SK-N-SH (cell line): ENCODE data around the gene BRME1. TPM values are rescaled to one million over a fixed set of nuclear protein-coding genes. Genes with fewer than 3 reads are reported as not detected.

ENCODE experiments used
- CTCF ChIA-PET: fragments of 300-600, 350-600 bp; formaldehyde crosslinking; extraction: SDS; loops from one replicate; lab custom pipeline; 2021; lab: Yijun Ruan, JAX
- POLR2A ChIA-PET: fragments of 350-600 bp; sonication (Branson Sonifier 250); formaldehyde crosslinking; extraction: SDS; loops from one replicate; lab custom pipeline; 2020; ENCODE audit warnings: antibody characterized with exemption, inconsistent platforms; lab: Yijun Ruan, JAX
- DNase-seq: peaks from one replicate; pipeline ENCODE4 v3.0.0; 2012
- H2AFZ ChIP-seq: fragments of 200-600 bp; sonication (generic); 2 replicates; pipeline ENCODE4 v1.8.1; 2016; ENCODE audit warnings: antibody characterized with exemption, mild to moderate bottlenecking, low read depth
- H3F3A ChIP-seq: fragments of 200-600 bp; sonication (generic); replicated peaks from 2 replicates; pipeline ENCODE3; 2016; ENCODE audit warnings: antibody characterized with exemption, mild to moderate bottlenecking; ENCODE audit not compliant: insufficient read depth
- H3K27ac ChIP-seq, 2 experiments: fragments of 200-500 bp in 1 of 2; fragments of 200-600 bp in 1 of 2; sonication (Bioruptor generic) in 1 of 2; sonication (generic), shearing (Covaris generic) in 1 of 2; 2 replicates each; pipeline versions ENCODE4 v1.5.1 to v1.6.1; 2014 to 2016; ENCODE audit warnings: low read depth in 2 of 2, inconsistent platforms in 1 of 2, low read length in 1 of 2, mild to moderate bottlenecking in 1 of 2, mixed read lengths in 1 of 2
- H3K27me3 ChIP-seq: fragments of 200-600 bp; sonication (generic), shearing (Covaris generic); 2 replicates; pipeline ENCODE4 v1.6.1; 2016; ENCODE audit warnings: mixed run types; ENCODE audit not compliant: insufficient read depth
- H3K36me3 ChIP-seq, 2 experiments: fragments of 200-500 bp in 1 of 2; fragments of 200-600 bp in 1 of 2; sonication (Bioruptor generic) in 1 of 2; sonication (generic) in 1 of 2; replicated peaks in 1 of 2; 2 replicates each; pipeline versions ENCODE3 to v1.5.1; 2014 to 2016; ENCODE audit warnings: low read length in 1 of 2, mild to moderate bottlenecking in 1 of 2; ENCODE audit not compliant: insufficient read depth in 2 of 2, control insufficient read depth in 1 of 2
- H3K4me1 ChIP-seq, 2 experiments: fragments of 200-500 bp in 1 of 2; fragments of 200-600 bp in 1 of 2; sonication (Bioruptor generic) in 1 of 2; sonication (generic), shearing (Covaris generic) in 1 of 2; 2 replicates each; pipeline versions ENCODE4 v1.5.1 to v1.6.1; 2014 to 2016; ENCODE audit warnings: low read depth in 1 of 2, low read length in 1 of 2, mixed run types in 1 of 2; ENCODE audit not compliant: insufficient read depth in 2 of 2, control insufficient read depth in 1 of 2
- H3K4me2 ChIP-seq: fragments of 200-600 bp; sonication (generic), shearing (Covaris generic); 2 replicates; pipeline ENCODE4 v1.6.1; 2017; ENCODE audit warnings: mixed run types
- H3K4me3 ChIP-seq, 2 experiments: fragments of 200-500 bp in 1 of 2; fragments of 200-600 bp in 1 of 2; sonication (Bioruptor generic) in 1 of 2; sonication (generic), shearing (Covaris generic) in 1 of 2; 2 replicates each; pipeline versions ENCODE4 v1.5.1 to v1.8.1; 2014 to 2016; ENCODE audit warnings: low read depth in 2 of 2, inconsistent platforms in 1 of 2, low read length in 1 of 2, mild to moderate bottlenecking in 1 of 2, mixed read lengths in 1 of 2, moderate library complexity in 1 of 2
- H3K79me2 ChIP-seq: fragments of 200-600 bp; sonication (generic); 2 replicates; pipeline ENCODE4 v1.8.1; 2017; ENCODE audit warnings: mild to moderate bottlenecking; ENCODE audit not compliant: insufficient read depth
- H3K9ac ChIP-seq: fragments of 200-600 bp; sonication (generic); 2 replicates; pipeline ENCODE4 v1.6.1; 2017; ENCODE audit warnings: mixed run types
- H3K9me2 ChIP-seq: fragments of 200-600 bp; sonication (generic); 2 replicates; pipeline ENCODE4 v1.6.1; 2017; ENCODE audit warnings: mixed run types
- H3K9me3 ChIP-seq: fragments of 200-600 bp; sonication (generic); 2 replicates; pipeline ENCODE4 v1.6.1; 2017; ENCODE audit warnings: mixed run types, mild to moderate bottlenecking, moderate library complexity
- H4K20me1 ChIP-seq: fragments of 200-600 bp; sonication (generic); 2 replicates; pipeline ENCODE4 v1.6.1; 2017; ENCODE audit warnings: mild to moderate bottlenecking, mixed run types; ENCODE audit not compliant: insufficient read depth
- CHD2 ChIP-seq: fragments of 150-350 bp; IDR thresholded peaks from 2 replicates; pipeline ENCODE4 v1.6.1; 2018; ENCODE audit warnings: low read length; ENCODE audit not compliant: partially characterized antibody
- CTCF ChIP-seq: fragments of 200-600 bp; sonication (generic); IDR thresholded peaks from 2 replicates; pipeline ENCODE4 v1.6.1; 2017; ENCODE audit warnings: antibody characterized with exemption, mild to moderate bottlenecking, moderate library complexity
- GABPA ChIP-seq: IDR thresholded peaks from 2 replicates; pipeline ENCODE4 v1.4.0; 2012; ENCODE audit warnings: low read depth, mild to moderate bottlenecking
- IRF3 ChIP-seq: fragments of 150-350 bp; IDR thresholded peaks from 2 replicates; pipeline ENCODE4 v1.6.1; 2016; ENCODE audit warnings: mild to moderate bottlenecking, low read depth, low read length
- YY1 ChIP-seq: IDR thresholded peaks from 2 replicates; pipeline ENCODE4 v1.4.0; 2012; ENCODE audit warnings: low read depth, mild to moderate bottlenecking
- WGBS: methylation state at CpG from one replicate; pipeline ENCODE4 v1.1.6; 2017; ENCODE audit warnings: low lambda C conversion rate; 5-methylcytosine and 5-hydroxymethylcytosine counted together
- polyA plus RNA-seq, 3 experiments: library from polyadenylated mRNA; depleted of rRNA; stranded (reverse); fragments of >200 nt; gene quantifications; 2 replicates each; pipeline ENCODE4 v1.2.3, GENCODE V29; 2012

Gene BRME1
- polyA plus RNA-seq, 1 of the 3 experiments (the other 2 are of a cell fraction) = 1.5 TPM

GRCh38 chr19:13835791-13836723, 69.9 kb downstream of the BRME1 start:
- TF ChIP-seq IRF3 (no peak), CHD2 (no peak), CTCF (no peak)
- CTCF ChIA-PET = interaction anchor here (0.6 to 8.4 kb wide), 13 partner anchors 11 to 871 kb away, joined by 3 to 61 read pairs (median 5); partner anchors contain the start of gene ZSWIM4
- H3K36me3 ChIP-seq = peaks cover 27 to 71% of the 10 kb centered on the region in 2 experiments
- H3F3A ChIP-seq = peaks cover 96% of the 10 kb centered on the region
- peaks cover 71% of the 10 kb centered on the region for H3K79me2 ChIP-seq
- peak overlapping the region; percentile 84 to 97 for H3K27ac ChIP-seq
- H3K9me2 ChIP-seq = no peaks in the 10 kb centered on the region
- H2AFZ ChIP-seq = no peak overlapping the region
- DNase-seq = no peak
- peaks cover 97% of the 10 kb centered on the region for H4K20me1 ChIP-seq
- no peak overlapping the region for H3K4me3 ChIP-seq
- peak overlapping the region; percentile 99; the same call in 1 of the 2 replicates for H3K9ac ChIP-seq
- H3K4me2 ChIP-seq = peak overlapping the region; percentile 93
- no peaks in the 10 kb centered on the region for H3K9me3 ChIP-seq
- H3K27me3 ChIP-seq = no peaks in the 10 kb centered on the region
- WGBS = 0% methylated on average over 1 of the region's 21 CpGs
- peaks cover 47 to 58% of the 10 kb centered on the region in 2 experiments for H3K4me1 ChIP-seq
- POLR2A ChIA-PET = interaction anchor here (0.7 to 1.5 kb wide), 3 partner anchors 10 to 48 kb away, joined by 3 to 5 read pairs (median 5); no protein-coding TSS in a partner anchor

GRCh38 chr19:13834244-13835069, 71.5 kb downstream of the BRME1 start:
- peak overlapping the region; percentile 39 for H3K4me2 ChIP-seq
- H2AFZ ChIP-seq = no peak overlapping the region
- peak overlapping the region; percentile 33 for H3K9ac ChIP-seq
- no peaks in the 10 kb centered on the region for H3K9me3 ChIP-seq
- H4K20me1 ChIP-seq = peaks cover 98% of the 10 kb centered on the region
- H3F3A ChIP-seq = peaks cover 95% of the 10 kb centered on the region
- no peaks in the 10 kb centered on the region for H3K27me3 ChIP-seq
- POLR2A ChIA-PET = no interaction called here
- CTCF ChIA-PET = interaction anchor here (0.8 to 8.4 kb wide), 5 partner anchors 10 to 33 kb away, joined by 3 to 61 read pairs (median 3); no protein-coding TSS in a partner anchor
- peak overlapping the region; percentile 8 to 97 for H3K27ac ChIP-seq
- peaks cover 55% of the 10 kb centered on the region for H3K79me2 ChIP-seq
- WGBS = 87% methylated on average over 8 of the region's 14 CpGs
- TF ChIP-seq YY1 (no peak), GABPA (no peak)
- peaks cover 45 to 47% of the 10 kb centered on the region in 2 experiments for H3K4me1 ChIP-seq
- DNase-seq = no peak
- H3K9me2 ChIP-seq = no peaks in the 10 kb centered on the region
- H3K36me3 ChIP-seq = peaks cover 23 to 62% of the 10 kb centered on the region in 2 experiments
- H3K4me3 ChIP-seq = no peak overlapping the region
